CD14-positive monocyte (primary cell): ENCODE data around the gene PRR4. TPM values are rescaled to one million over a fixed set of nuclear protein-coding genes. Genes with fewer than 3 reads are reported as not detected.

Experiments
- DNase-seq, 3 donors: peaks; one replicate each; pipeline ENCODE4 v3.0.0-alpha.2; 2011 to 2022
- H2AFZ ChIP-seq: 2 replicates; pipeline ENCODE4 v1.6.0; 2012; ENCODE audit warnings: mild to moderate bottlenecking, low read depth, low read length, inconsistent platforms; ENCODE audit not compliant: insufficient read depth, poor library complexity, severe bottlenecking
- H3K27ac ChIP-seq, 2 donors: 1 replicate in 1 of 2; 2 replicates in 1 of 2; pipeline ENCODE4 v1.5.1; 2012 to 2013; ENCODE audit warnings: low read length in 2 of 2, control low read depth in 1 of 2, inconsistent platforms in 1 of 2, low read depth in 1 of 2, mild to moderate bottlenecking in 1 of 2
- H3K27me3 ChIP-seq, 2 donors: one replicate each; pipeline versions ENCODE4 v1.6.0 to v1.6.1; 2011 to 2013; ENCODE audit warnings: low read length in 2 of 2; ENCODE audit not compliant: control insufficient read depth in 2 of 2, insufficient read depth in 2 of 2
- H3K36me3 ChIP-seq, 2 donors: replicated peaks in 1 of 2; 1 replicate in 1 of 2; 2 replicates in 1 of 2; pipeline versions ENCODE4 v1.5.1 to v1.6.1; 2012 to 2013; ENCODE audit warnings: low read length in 2 of 2, control low read depth in 1 of 2, inconsistent platforms in 1 of 2, mild to moderate bottlenecking in 1 of 2; ENCODE audit not compliant: insufficient read depth in 2 of 2, control insufficient read depth in 1 of 2
- H3K4me1 ChIP-seq, 2 donors: 1 replicate in 1 of 2; 2 replicates in 1 of 2; pipeline versions ENCODE4 v1.5.1 to v1.6.1; 2012 to 2013; ENCODE audit warnings: low read length in 2 of 2, control low read depth in 1 of 2, inconsistent platforms in 1 of 2, mild to moderate bottlenecking in 1 of 2, moderate library complexity in 1 of 2; ENCODE audit not compliant: insufficient read depth in 2 of 2, control insufficient read depth in 1 of 2
- H3K4me2 ChIP-seq: replicated peaks from 2 replicates; pipeline ENCODE3; 2012; ENCODE audit warnings: low read length, moderate library complexity, mild to moderate bottlenecking; ENCODE audit not compliant: poor library complexity, severe bottlenecking; ENCODE audit errors: extremely low read depth
- H3K4me3 ChIP-seq, 3 experiments: fragments of 200-600 bp in 1 of 3; sonication (generic) in 1 of 3; replicated peaks in 1 of 3; 1 replicate in 2 of 3; 2 replicates in 1 of 3; pipeline ENCODE4 v1.5.1; 2011 to 2013; ENCODE audit warnings: low read length in 3 of 3, mild to moderate bottlenecking in 3 of 3, control low read depth in 2 of 3, low read depth in 2 of 3, inconsistent platforms in 1 of 3, moderate library complexity in 1 of 3
- H3K79me2 ChIP-seq: 2 replicates; pipeline ENCODE4 v1.6.0; 2012; ENCODE audit warnings: mild to moderate bottlenecking, control low read depth, inconsistent platforms, low read length, moderate library complexity; ENCODE audit not compliant: insufficient read depth
- H3K9ac ChIP-seq: 2 replicates; pipeline ENCODE4 v1.6.0; 2017; ENCODE audit warnings: low read length, mild to moderate bottlenecking; ENCODE audit not compliant: insufficient read depth, poor library complexity, severe bottlenecking
- H3K9me3 ChIP-seq, 2 donors: replicated peaks in 1 of 2; 1 replicate in 1 of 2; 2 replicates in 1 of 2; pipeline versions ENCODE4 v1.5.1 to v1.6.1; 2012 to 2013; ENCODE audit warnings: low read length in 2 of 2, control low read depth in 1 of 2; ENCODE audit not compliant: control insufficient read depth in 1 of 2, insufficient read depth in 1 of 2
- H4K20me1 ChIP-seq: 2 replicates; pipeline ENCODE4 v1.6.0; 2012; ENCODE audit warnings: mild to moderate bottlenecking, low read length, control low read depth, moderate library complexity; ENCODE audit not compliant: insufficient read depth
- H3K27ac Mint-ChIP-seq, 7 donors: one replicate each; pipeline ENCODE4 v1.8.0; 2020; ENCODE audit warnings: mild to moderate bottlenecking in 7 of 7, mixed read lengths in 7 of 7, moderate library complexity in 6 of 7, inconsistent platforms in 2 of 7
- H3K27me3 Mint-ChIP-seq, 3 donors: one replicate each; pipeline ENCODE4 v1.8.0; 2021 to 2022; ENCODE audit warnings: low read depth in 3 of 3, mild to moderate bottlenecking in 3 of 3, mixed read lengths in 3 of 3, moderate library complexity in 3 of 3, inconsistent platforms in 1 of 3
- H3K36me3 Mint-ChIP-seq, 2 donors: one replicate each; pipeline ENCODE4 v1.8.0; 2020; ENCODE audit warnings: mixed read lengths in 2 of 2, inconsistent platforms in 1 of 2, mild to moderate bottlenecking in 1 of 2
- H3K4me1 Mint-ChIP-seq: one replicate; pipeline ENCODE4 v1.8.0; 2020; ENCODE audit warnings: mild to moderate bottlenecking, mixed read lengths
- H3K4me3 Mint-ChIP-seq, 2 donors: one replicate each; pipeline ENCODE4 v1.8.0; 2020; ENCODE audit warnings: mild to moderate bottlenecking in 2 of 2, mixed read lengths in 2 of 2, moderate library complexity in 1 of 2
- H3K9me3 Mint-ChIP-seq, 7 donors: one replicate each; pipeline ENCODE4 v1.8.0; 2020 to 2022; ENCODE audit warnings: mixed read lengths in 7 of 7, mild to moderate bottlenecking in 6 of 7, moderate library complexity in 6 of 7, inconsistent platforms in 2 of 7
- WGBS: methylation state at CpG from one replicate; pipeline ENCODE4 v1.1.5; 2013; ENCODE audit warnings: missing lambda C conversion rate; ENCODE audit not compliant: insufficient coverage; 5-methylcytosine and 5-hydroxymethylcytosine counted together
- intact Hi-C, 2 donors: fragments of 100-400 bp; cut with micrococcal nuclease; formaldehyde crosslinking; loops; one replicate each; pipeline versions ENCODE4 v1.15.0 to v1.15.1; 2023
- polyA plus RNA-seq, 3 donors: library from polyadenylated mRNA; depleted of rRNA in 1 of 3; unstranded in 2 of 3; stranded (reverse) in 1 of 3; fragments of 300-500 nt in 2 of 3; fragments of >200 nt in 1 of 3; fragmentation: Illumina TruSeq in 2 of 3; gene quantifications; 1 replicate in 2 of 3; 2 replicates in 1 of 3; pipeline ENCODE4 v1.2.3, GENCODE V29; 2012 to 2021
- TF ChIP-seq, protein P1 (sequence below): fragments of 200-600 bp; IDR thresholded peaks from one replicate; pipeline ENCODE4 v1.8.0; 2022; ENCODE audit warnings: antibody characterized with exemption, mild to moderate bottlenecking

PRR4 gene
- polyA plus RNA-seq, 3 donors = 1.0 TPM; not detected in 2

- Histone ChIP-seq H3K27ac (no peak overlapping the region), H4K20me1 (no peaks in the 10 kb centered on the region), H3K4me3 (no peak overlapping the region), H3K4me2 (no peak overlapping the region), H2AFZ (no peak overlapping the region), H3K9ac (no peak overlapping the region), H3K36me3 (no peaks in the 10 kb centered on the region), H3K4me1 (no peaks in the 10 kb centered on the region), H3K27me3 (no peaks in the 10 kb centered on the region), H3K79me2 (no peaks in the 10 kb centered on the region), H3K9me3 (no peaks in the 10 kb centered on the region)
- Mint-ChIP-seq H3K4me3 (no peak overlapping the region), H3K4me1 (no peaks in the 10 kb centered on the region), H3K27ac (no peak overlapping the region), H3K9me3 (peaks cover 0 to 10% (median 2%) of the 10 kb centered on the region in 7 donors), H3K27me3 (no peaks in the 10 kb centered on the region), H3K36me3 (no peaks in the 10 kb centered on the region)
- no peak for DNase-seq
- intact Hi-C loops = no loop called here
- no CpG with 5 or more reads among the region's 3 CpGs for WGBS
- TF ChIP-seq, protein P1, sequence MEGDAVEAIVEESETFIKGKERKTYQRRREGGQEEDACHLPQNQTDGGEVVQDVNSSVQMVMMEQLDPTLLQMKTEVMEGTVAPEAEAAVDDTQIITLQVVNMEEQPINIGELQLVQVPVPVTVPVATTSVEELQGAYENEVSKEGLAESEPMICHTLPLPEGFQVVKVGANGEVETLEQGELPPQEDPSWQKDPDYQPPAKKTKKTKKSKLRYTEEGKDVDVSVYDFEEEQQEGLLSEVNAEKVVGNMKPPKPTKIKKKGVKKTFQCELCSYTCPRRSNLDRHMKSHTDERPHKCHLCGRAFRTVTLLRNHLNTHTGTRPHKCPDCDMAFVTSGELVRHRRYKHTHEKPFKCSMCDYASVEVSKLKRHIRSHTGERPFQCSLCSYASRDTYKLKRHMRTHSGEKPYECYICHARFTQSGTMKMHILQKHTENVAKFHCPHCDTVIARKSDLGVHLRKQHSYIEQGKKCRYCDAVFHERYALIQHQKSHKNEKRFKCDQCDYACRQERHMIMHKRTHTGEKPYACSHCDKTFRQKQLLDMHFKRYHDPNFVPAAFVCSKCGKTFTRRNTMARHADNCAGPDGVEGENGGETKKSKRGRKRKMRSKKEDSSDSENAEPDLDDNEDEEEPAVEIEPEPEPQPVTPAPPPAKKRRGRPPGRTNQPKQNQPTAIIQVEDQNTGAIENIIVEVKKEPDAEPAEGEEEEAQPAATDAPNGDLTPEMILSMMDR = no peak
Observed at GRCh38 chr12:10838461-10838860, 10.8 kb downstream of the PRR4 start.

GRCh38 chr12:10829994-10830393 is 19.3 kb downstream of the PRR4 start:
- intact Hi-C loops = no loop called here
- no peaks in the 10 kb centered on the region for H3K27me3 ChIP-seq
- WGBS = no CpG with 5 or more reads among the region's 1 CpG

More at GRCh38 chr12:10829994-10830393, 19.3 kb downstream of the PRR4 start:
- Histone ChIP-seq H3K4me1 (no peaks in the 10 kb centered on the region), H3K27ac (no peak overlapping the region), H3K79me2 (no peaks in the 10 kb centered on the region), H3K9me3 (peaks cover 0 to 3% of the 10 kb centered on the region in 2 donors), H4K20me1 (no peaks in the 10 kb centered on the region), H3K9ac (no peak overlapping the region), H3K4me2 (no peak overlapping the region), H3K4me3 (no peak overlapping the region), H2AFZ (no peak overlapping the region), H3K36me3 (no peaks in the 10 kb centered on the region)
- no peak overlapping the region for H3K27ac Mint-ChIP-seq
- H3K4me1 Mint-ChIP-seq = no peaks in the 10 kb centered on the region
- TF ChIP-seq, protein P1 = no peak
- peaks cover 0 to 2% (median 0%) of the 10 kb centered on the region in 3 donors for H3K27me3 Mint-ChIP-seq
- no peaks in the 10 kb centered on the region for H3K36me3 Mint-ChIP-seq
- no peak overlapping the region for H3K4me3 Mint-ChIP-seq
- no peak for DNase-seq
- H3K9me3 Mint-ChIP-seq = peaks cover 0 to 7% (median 0%) of the 10 kb centered on the region in 7 donors
